ENCODE measurements around the gene PRKAR2A. TPM values are rescaled to one million over a fixed set of nuclear protein-coding genes. Genes with fewer than 3 reads are reported as not detected.
"Not testable (repeated sequence)": the region's sequence is repeated elsewhere in the genome, so short reads cannot be mapped to it uniquely, and the experiment has no call there.

Gene PRKAR2A
- total RNA-seq, 1 donor from 2014 or later: 24.3 TPM

DNA sequence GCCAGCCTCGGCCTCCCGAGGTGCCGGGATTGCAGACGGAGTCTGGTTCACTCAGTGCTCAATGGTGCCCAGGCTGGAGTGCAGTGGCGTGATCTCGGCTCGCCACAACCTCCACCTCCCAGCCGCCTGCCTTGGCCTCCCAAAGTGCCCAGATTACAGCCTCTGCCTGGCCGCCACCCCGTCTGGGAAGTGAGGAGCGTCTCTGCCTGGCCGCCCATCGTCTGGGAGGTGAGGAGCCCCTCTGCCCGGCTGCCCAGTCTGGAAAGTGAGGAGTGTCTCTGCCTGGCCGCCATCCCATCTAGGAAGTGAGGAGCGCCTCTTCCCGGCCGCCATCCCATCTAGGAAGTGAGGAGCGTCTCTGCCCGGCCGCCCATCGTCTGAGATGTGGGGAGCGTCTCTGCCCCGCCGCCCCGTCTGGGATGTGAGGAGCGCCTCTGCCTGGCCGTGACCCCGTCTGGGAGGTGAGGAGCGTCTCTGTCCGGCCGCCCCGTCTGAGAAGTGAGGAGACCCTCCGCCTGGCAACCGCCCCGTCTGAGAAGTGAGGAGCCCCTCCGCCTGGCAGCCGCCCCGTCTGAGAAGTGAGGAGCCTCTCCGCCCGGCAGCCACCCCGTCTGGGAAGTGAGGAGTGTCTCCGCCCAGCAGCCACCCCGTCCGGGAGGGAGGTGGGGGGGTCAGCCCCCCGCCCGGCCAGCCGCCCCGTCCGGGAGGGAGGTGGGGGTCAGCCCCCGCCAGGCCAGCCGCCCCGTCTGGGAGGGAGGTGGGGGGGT is 113.7 kb downstream of the PRKAR2A start:
- DNase-seq (ENCODE audit: low spot score): not testable (repeated sequence)

DNA sequence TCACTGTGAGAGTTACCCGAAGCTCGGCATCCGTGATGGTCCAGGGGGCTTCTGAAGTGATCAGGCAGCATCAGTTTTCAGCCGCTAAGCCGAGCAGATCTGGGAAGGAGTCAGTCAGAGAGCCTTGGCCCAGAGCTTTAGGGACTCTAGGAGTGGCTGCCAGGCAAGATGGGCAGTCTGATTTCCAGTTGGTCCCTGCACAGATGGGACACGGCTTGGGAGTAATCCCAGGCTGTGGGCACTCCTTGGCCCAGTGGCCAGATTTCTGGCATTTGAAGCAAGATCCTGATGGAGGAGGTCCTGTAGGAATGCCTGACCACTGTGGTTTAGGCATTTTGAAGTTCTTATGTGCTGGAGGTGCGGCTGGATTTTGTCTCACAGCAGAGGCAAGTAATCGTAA is 120.2 kb downstream of the PRKAR2A start:
- DNase-seq (ENCODE audit: low spot score): no peak

DNA sequence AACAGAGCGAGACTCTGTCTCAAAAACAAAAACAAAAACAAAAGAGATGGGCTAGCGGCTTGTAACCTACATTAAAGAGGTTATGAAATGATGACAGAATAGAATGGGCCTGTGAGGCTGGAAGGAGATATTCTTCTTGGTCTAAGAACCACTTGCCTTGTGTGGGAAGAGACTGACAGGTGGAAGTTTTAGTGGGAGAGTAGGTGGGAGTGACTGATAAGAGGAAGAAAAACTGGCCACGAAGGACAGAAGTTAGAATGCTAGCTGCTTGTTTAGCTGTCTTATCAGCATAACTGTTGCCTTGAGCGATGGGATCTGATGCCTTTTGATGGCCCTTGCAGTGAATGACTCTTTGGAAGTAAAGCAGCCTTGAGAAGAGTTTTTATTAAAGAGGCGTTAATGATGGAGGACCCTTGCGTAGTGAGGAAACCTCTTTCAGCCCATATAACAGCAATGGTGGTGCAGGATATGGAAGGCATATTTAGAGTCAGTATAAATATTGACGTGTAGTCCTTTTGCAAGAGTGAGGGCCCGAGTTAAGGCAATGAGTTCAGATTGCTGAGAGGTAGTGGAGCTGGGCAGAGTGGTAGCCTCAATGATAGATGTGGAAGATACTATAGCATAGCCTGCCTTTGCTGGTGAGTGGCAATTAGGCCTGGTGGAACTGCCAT is 122.4 kb downstream of the PRKAR2A start:
- DNase-seq (ENCODE audit: low spot score): not testable (repeated sequence)

DNA sequence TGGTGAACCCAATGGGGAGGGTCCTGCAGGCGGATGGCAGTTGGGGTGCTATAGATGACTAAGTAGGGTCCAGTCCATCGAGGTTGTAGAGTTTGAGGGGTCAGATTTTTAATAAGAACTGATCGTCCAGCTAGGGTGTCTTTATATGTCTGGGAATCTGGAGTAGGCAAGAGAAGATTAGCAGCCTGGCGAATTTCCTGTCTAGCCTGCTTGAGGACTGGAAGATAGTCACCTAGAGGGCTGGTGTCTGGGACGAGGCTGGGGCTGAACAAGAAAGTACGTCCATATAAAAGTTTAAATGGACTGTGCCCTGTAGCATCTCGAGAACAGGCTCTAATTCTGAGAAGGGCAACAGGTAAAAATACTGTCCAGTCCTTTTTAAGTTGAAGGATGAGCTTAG is 123.9 kb downstream of the PRKAR2A start:
- DNase-seq (ENCODE audit: low spot score): no peak

DNA sequence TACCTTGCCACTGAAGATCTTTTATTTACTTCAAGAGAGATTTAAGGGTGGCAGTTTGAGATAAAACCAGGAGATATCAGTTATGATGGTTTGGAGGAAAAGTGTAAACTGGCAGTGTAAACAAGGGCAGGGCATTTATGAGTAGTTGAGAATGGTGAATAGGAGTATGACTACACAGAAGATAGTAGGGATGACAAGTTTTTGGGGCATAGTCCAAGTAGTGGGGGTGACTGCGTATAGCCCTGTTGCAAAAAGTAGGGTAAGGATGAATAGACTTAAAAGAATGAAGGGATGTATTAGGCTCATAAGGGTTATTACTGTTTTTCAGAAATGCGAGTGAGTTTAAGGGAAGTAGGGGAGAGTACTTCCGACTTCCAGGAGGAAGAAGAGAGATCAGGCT is 124.4 kb downstream of the PRKAR2A start:
- DNase-seq (ENCODE audit: low spot score): not testable (repeated sequence)

DNA sequence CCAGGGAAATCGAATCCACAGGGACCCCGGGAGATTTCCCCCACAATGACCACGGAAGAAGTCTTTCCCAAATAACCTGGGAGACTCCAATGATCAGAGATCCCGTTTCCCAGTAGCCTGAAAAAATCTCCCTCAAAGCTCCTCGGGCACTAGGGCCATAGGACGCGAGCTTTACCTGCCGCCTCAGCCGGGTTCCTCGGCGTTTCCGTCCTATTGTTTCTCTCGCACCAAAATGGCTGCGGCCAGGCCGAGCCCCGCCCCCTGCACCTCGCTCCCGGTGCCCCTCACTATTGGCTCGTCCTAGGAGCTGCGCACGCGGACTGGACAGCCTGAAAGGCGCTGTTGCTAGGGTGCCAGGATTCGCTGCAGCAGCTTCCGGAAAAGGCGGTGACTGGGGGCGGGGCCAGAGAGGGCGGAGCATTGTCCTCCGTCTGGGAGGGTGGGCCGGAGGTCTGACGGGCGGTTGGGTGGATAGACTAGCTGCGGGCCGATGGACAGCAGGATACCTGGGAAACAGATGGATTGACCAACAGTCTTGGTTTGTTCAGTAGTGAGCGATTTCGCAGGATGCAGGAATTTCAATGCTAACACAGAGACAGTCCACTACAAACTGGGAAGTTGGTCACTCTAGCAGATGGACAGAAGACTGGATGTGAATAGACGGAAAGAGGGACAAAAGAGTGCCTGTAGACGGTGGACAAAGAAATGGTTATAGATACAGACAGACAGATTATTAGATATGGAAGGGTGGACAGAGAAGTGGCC is 130.5 kb downstream of the PRKAR2A start, which contains the start of gene IP6K2:
Gene IP6K2, minus strand, starts transcription at position 240 of the 765 bp plus-strand sequence. CDS start 21,930 bp downstream, outside the sequence.
- DNase-seq (ENCODE audit: low spot score): peak; percentile 99

DNA sequence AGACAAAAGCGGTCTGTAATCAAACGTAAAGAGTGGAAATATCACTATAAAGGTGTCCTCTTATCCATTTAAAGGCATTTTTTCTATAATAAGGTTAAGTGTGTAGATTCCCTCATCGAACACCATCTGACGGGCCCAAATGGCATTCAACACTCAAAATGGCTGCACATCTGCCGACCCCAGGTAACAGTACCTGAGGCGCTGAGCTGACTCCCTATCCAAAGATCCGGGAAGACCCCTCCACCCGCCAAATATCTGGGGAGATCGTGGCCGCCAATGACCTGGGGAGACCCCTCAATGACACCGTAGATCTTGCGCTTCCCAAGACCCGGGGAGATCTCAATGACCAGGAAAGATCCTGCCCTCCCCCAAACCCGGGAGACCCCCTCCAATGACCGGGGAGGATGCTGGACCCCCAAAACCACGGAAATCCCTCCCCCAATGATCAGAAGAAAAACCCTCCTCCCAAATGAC is 131.1 kb downstream of the PRKAR2A start:
- DNase-seq (ENCODE audit: low spot score): peak; percentile 32

DNA sequence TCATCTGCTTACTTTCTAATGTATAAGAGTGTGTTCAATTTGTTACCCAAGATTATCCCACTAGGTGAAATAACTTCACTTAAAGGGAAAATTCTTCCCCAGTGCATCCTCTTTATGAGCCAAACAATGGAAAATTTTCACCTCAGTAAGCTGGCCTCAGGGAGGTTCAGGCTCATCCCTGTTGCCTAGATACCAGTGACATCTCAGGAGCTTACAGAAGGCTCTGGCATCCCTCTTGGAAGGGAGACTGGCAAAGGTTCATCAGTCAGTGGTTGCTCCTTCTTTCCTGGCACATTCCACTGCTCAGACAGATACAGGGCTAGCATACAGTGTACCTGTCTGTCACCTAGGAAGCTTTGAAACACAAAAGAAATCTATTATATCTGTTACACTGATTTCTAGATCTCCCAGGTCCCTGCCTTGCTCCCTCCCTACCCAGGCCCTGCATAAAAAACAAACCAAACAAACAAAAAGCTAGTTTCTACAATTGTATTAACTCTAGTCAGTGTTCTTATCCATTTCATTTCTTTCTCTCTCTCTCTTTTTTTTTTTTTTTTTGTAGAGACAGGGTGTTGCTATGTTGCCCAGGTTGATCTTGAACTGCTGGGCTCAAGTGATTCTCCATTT is 132.4 kb downstream of the PRKAR2A start:
- peak; percentile 51 for DNase-seq (ENCODE audit: low spot score)

DNA sequence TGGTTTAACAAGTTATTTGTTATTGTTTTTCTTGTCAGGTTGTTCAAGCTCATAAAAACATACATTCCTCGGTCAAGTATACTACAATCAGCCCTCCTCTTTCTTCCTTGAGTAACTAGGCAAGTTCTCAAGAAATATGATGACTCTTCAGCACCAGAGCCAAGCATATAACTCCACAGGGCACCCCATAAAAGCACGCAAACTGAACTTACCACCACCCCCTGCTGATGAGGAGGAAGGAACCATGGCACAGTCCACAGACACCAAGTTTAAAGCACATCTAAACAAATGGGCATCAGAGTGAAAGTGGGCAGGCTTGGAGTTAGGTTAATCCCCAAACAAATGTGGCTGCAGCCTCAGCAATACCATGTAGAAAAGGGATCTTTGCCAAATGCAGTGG is 135.9 kb downstream of the PRKAR2A start:
- no peak for DNase-seq (ENCODE audit: low spot score)

DNA sequence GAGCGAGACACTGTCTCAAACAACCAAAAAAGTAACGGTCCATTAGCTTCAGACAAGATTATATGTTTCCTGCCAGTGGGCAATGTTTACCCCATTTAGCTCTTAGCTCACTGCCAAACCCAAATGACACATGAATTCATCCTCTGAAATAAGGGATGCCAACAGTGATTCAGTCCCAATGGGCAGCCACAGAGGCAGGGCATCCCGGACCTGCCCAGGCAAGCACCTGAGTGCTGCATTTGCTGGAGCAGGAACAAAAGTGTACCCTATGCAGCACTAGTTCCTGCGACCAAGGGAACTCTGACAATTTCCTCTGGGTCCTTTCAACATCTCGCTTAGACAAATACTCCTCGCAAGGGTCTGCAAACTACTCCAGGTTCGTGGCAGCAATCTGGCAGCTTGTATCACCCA is 138.6 kb downstream of the PRKAR2A start:
- no peak for DNase-seq (ENCODE audit: low spot score)

DNA sequence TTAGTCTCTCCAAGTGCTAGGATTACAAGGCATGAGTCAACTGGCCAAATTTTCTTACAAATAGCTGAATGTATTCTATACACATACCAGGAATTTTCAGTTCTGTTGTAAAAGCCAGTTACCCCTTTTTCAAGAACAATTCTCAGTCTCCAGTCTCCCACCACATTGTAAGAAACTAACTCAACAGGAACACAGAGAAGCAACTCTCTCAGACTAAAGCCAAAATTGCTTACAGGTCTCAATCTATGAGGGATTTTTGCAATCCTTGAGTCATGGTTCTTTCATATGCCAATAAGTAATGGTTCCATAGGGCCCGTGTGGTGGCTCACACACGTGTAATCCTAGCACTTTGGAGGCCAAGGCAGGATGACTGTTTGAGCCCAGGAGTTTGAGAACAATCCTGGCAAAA is 139.2 kb downstream of the PRKAR2A start:
- no peak for DNase-seq (ENCODE audit: low spot score)

DNA sequence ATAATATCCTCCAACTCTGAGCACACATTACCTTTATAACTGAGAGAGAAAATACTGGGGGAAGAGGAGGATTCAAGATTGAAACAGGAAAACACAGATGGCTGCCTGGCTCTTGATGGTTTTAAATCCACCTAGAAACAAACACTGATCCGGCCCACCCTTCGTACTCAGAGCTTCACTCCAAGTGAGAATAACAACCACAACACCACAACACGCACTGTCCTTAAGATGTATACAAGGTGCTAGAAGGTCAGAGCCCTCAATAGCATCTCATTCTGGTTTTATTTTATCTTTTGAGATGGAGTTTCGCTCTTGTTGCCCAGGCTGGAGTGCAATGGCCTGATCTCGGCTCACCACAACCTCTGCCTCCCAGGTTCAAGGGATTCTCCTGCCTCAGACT is 140.5 kb downstream of the PRKAR2A start:
- no peak for DNase-seq (ENCODE audit: low spot score)

DNA sequence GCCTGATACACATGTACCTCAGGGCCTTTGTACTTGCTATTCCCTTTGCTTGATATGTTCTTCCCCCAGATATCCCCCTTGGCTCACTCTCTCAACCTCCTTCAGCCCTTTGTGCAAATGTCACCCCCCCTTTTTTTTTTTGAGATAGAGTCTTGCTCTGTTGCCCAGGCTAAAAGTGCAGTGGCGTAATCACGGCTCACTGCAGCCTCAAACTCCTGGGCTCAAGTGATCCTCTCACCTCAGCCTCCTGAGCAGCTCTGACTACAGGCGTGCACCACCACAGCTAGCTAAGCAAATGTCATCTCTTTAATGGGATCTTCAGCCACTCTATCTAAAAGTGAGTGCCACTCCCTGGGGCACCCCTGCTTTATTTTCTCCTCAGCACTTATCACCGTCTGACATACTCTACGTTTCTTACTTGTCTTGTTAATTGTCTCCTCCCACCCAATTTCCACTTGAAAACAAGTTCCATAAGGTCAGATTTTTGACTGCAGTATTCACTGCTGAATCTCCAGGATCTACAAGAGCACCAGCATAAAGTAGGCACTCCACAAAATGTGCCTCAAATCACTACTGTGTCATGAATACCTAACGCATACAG is 145.3 kb downstream of the PRKAR2A start:
- no peak for DNase-seq (ENCODE audit: low spot score)

DNA sequence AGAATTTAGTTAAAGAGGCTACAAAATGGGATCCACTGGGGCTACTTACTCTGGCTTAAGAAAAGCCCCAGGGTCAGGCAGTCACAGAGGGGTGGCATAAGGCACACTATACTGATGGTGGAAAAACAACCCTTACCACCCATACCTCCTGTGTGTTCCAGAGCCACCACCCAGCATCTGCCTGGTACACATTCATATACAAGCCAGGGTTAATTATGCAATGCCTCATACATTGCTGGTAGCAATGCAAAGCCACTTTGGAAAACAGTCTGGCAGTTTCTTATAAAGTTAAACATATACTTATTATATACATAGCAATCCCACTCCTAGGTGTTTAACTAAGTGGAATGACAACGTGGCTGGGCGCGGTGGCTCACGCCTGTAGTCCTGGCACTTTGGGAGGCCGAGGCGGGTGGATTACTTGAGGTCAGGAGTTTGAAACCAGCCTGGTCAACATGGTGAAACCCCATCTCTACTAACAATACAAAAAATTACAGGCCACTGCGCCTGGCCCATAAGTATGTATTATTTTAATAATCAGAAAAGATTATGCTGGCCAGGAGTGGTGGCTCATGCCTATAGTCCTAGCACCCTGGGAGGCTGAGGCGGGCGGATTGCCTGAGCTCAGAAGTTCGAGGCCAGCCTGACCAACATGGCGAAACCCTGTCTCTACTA is 146.8 kb downstream of the PRKAR2A start:
- no peak for DNase-seq (ENCODE audit: low spot score)

DNA sequence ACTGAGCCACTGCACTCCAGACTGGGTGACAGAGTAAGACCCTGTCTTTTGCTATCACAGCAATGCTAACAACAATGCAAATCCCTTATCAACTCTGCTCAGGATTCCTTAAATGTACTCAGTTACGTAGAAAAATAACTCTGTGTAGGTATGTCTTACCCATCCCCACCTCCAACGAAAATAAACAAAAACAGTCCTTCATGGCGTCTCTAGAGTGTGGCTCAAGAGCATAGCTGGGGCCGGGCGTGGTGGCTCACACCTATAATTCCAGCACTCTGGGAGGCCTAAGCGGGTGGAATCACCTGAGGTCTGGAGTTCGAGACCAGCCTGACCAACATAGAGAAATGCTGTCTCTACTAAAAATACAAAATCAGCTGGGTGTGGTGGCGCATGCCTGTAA is 148.8 kb downstream of the PRKAR2A start:
- no peak for DNase-seq (ENCODE audit: low spot score)

DNA sequence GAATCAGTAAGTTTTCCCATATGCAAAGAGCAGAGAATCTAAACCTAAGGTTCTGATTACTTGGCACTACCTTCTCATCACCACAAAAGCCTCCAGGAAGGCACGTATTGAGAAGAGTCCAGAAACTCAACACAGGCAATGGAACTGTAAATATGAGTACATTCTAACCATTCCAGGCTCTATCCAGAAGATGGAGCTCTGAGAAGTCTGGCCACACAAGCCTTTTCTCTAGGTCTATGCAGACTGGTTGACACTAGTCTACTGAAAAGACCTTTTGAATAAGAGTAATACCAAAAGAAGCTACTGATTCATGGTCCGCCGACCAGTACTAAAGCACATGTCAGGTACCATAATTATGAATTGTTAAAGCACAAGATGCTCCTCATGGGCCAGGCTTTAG is 149.7 kb downstream of the PRKAR2A start:
- DNase-seq (ENCODE audit: low spot score): no peak

DNA sequence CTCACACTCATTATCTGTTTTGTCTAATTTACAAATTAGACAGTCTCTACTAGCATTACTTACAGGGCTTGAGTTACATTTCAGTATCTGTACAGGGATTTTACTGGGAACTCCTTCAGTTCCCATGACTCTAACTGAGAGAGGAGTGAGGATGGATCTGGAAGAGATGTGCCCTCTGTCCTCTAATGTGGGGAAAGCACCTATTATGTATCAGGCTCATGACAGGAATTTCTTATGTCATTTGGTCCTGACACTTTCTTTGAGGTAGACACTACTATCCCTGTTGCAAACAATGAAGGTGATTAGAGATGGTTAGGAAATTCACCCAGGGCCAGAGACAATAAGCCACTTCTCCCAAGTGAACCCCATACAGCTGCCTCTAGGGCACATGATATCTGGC is 151.1 kb downstream of the PRKAR2A start:
- DNase-seq (ENCODE audit: low spot score): no peak
